ENCODE results near the gene GTPBP1. TPM values are rescaled to one million over a fixed set of nuclear protein-coding genes. Genes with fewer than 3 reads are reported as not detected.

Gene GTPBP1
- total RNA-seq, 1 donor from 2014 or later: 43.3 TPM

DNA sequence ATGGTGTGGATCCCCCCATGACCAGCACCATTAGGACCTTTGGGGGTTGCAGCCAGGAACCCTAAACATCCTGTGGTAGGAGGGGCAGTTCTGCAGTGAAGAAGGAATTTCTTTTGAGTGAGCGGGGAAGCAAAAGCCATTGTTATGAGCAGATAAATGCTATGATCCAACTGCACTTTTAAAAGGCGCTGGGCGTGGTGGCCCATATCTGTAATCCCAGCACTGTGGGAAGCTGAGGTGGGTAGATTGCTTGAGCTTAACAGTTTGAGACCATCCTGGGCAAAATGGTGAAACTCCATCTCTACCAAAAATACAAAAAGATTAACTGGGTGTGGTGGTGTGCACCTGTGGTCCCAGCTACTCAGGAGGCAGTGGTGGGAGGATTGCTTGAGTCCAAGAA lies 29.9 kb upstream of the GTPBP1 start:
- H3K36me3 Mint-ChIP-seq (ENCODE audit: low read depth): peaks cover 16% of the 10 kb centered on the region
- H3K27ac Mint-ChIP-seq (ENCODE audit: unreplicated experiment): no peak overlapping the region
- no peak overlapping the region for H3K4me3 Mint-ChIP-seq (ENCODE audit: unreplicated experiment)
- H3K27me3 Mint-ChIP-seq (ENCODE audit: low read depth): no peaks in the 10 kb centered on the region
- DNase-seq (ENCODE audit: low spot score): no peak
- H3K9me3 Mint-ChIP-seq (ENCODE audit: low read depth): no peaks in the 10 kb centered on the region
- no peaks in the 10 kb centered on the region for H3K4me1 Mint-ChIP-seq (ENCODE audit: low read depth)
- TF ChIP-seq, protein P1, sequence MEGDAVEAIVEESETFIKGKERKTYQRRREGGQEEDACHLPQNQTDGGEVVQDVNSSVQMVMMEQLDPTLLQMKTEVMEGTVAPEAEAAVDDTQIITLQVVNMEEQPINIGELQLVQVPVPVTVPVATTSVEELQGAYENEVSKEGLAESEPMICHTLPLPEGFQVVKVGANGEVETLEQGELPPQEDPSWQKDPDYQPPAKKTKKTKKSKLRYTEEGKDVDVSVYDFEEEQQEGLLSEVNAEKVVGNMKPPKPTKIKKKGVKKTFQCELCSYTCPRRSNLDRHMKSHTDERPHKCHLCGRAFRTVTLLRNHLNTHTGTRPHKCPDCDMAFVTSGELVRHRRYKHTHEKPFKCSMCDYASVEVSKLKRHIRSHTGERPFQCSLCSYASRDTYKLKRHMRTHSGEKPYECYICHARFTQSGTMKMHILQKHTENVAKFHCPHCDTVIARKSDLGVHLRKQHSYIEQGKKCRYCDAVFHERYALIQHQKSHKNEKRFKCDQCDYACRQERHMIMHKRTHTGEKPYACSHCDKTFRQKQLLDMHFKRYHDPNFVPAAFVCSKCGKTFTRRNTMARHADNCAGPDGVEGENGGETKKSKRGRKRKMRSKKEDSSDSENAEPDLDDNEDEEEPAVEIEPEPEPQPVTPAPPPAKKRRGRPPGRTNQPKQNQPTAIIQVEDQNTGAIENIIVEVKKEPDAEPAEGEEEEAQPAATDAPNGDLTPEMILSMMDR (IDR thresholded peaks at IDR 0.05): no peak

DNA sequence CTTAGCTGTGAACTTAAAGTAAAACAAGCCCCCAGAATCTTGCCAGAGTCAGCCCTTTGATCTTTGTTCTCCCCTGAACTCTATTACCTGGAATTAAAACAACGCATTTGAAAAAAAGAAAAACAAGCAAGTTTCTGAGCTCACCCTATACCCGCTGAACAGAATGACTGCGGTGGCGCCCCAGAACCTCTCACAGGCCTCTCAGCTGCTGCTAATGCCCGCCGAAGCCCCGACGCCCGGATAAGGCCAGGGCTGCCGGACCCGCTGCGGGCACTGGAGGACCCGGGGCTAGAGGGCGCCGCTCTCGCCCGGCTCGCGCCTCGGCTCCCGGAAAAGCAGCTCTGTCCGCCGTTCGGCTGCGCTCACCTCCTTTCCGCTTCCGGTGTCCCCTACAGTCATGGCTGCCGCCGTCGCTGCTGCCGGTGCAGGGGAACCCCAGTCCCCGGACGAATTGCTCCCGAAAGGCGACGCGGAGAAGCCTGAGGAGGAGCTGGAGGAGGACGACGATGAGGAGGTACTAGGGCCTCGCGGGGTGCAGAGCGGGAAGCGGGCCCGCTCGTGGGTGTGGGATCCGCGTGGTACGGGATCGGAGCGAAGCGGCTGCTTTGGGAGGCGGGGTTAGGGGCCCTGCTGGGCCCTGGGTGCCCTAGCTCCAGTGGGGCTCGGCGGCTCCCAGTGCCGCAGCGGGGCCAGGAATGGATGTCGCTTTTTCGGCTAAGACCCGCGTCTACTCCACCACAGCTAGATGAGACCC lies 24.0 kb upstream of the GTPBP1 start, which contains the start of gene TOMM22:
TSS of gene TOMM22 (plus strand) at position 376 of the 754 bp plus-strand sequence. CDS start at position 398, 22 bp downstream.
- peak within 1 kb of the TSS; percentile 98 for H3K27ac Mint-ChIP-seq (ENCODE audit: unreplicated experiment)
- peak; percentile 96 for DNase-seq (ENCODE audit: low spot score)

DNA sequence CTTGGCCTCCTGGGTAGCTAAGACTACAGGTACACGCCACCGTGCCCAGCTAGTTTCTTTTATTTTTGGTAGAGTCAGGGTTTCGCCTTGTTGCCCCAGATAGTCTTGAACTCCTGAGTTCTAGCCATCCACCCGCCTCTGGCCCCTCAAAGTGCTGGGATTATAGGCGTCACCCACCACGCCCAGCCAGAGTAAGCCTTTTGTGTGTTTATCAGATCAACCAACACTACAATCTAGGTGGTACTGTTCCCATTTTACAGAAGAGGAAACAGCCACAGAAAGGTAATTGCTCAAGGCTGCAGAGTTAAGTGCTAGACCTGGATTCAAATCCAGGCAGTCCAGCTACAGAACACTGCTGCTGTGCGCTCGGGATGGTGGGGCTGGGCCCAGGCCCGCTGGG lies 20.8 kb upstream of the GTPBP1 start:
- Mint-ChIP-seq H3K36me3 (ENCODE audit: low read depth) (peaks cover 21% of the 10 kb centered on the region), H3K27ac (ENCODE audit: unreplicated experiment) (no peak overlapping the region), H3K9me3 (ENCODE audit: low read depth) (no peaks in the 10 kb centered on the region), H3K27me3 (ENCODE audit: low read depth) (no peaks in the 10 kb centered on the region), H3K4me1 (ENCODE audit: low read depth) (peaks cover 25% of the 10 kb centered on the region), H3K4me3 (ENCODE audit: unreplicated experiment) (no peak overlapping the region)
- TF ChIP-seq, protein P1 (IDR thresholded peaks at IDR 0.05): no peak
- no peak for DNase-seq (ENCODE audit: low spot score)

More for the DNA sequence above, 24.0 kb upstream of the GTPBP1 start, which contains the start of gene TOMM22:
- TF ChIP-seq, protein P1 (IDR thresholded peaks at IDR 0.05): peak; percentile 82
- H3K36me3 Mint-ChIP-seq (ENCODE audit: low read depth): peaks cover 6% of the 10 kb centered on the region
- H3K9me3 Mint-ChIP-seq (ENCODE audit: low read depth): no peaks in the 10 kb centered on the region
- peak within 1 kb of the TSS; percentile 99 for H3K4me3 Mint-ChIP-seq (ENCODE audit: unreplicated experiment)
- H3K27me3 Mint-ChIP-seq (ENCODE audit: low read depth): no peaks in the 10 kb centered on the region
- peaks cover 25% of the 10 kb centered on the region for H3K4me1 Mint-ChIP-seq (ENCODE audit: low read depth)

DNA sequence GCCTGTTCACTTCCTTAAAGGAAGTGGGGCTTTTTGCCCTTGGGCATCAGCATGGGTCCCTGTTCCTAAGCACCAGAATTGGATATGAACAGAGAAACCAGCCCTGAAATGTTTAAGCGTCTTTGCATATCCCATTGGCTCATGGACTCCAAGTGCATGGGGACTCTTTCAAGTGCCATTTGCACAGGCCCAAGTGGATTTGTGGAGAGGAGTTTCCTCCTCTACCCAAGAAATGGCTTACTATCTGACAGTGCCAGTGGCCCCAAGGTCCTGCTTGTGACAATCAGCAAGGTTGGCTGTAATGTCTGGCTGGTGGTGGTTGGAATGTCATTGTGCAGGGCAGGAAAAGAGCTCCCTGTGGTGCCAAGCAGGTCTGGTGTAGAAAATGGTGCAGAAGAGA lies 20.0 kb upstream of the GTPBP1 start:
- no peaks in the 10 kb centered on the region for H3K27me3 Mint-ChIP-seq (ENCODE audit: low read depth)
- H3K36me3 Mint-ChIP-seq (ENCODE audit: low read depth): peaks cover 23% of the 10 kb centered on the region
- no peaks in the 10 kb centered on the region for H3K9me3 Mint-ChIP-seq (ENCODE audit: low read depth)

DNA sequence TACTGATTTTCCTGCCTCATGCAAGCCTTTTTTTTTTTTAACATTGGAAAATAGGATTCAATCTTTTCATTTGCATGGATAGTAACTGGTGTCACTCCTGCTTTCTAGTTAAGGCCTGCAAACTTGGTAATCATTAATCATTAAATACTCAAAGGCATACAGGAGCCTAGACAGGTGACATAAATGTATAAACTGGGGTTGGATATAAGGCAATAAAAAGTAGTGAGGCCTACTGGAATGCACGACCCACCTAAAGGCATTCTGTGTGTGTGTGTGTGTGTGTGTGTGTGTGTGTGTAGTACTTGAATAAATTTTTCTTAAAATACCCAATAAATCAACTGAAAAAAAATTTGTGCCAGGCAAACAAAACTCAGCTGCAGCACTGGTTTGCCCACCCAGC lies 16.1 kb upstream of the GTPBP1 start:
- H3K4me3 Mint-ChIP-seq (ENCODE audit: unreplicated experiment): no peak overlapping the region
- H3K9me3 Mint-ChIP-seq (ENCODE audit: low read depth): no peaks in the 10 kb centered on the region
- H3K4me1 Mint-ChIP-seq (ENCODE audit: low read depth): peaks cover 24% of the 10 kb centered on the region
- no peak overlapping the region for H3K27ac Mint-ChIP-seq (ENCODE audit: unreplicated experiment)
- no peaks in the 10 kb centered on the region for H3K27me3 Mint-ChIP-seq (ENCODE audit: low read depth)
- TF ChIP-seq, protein P1 (IDR thresholded peaks at IDR 0.05): no peak
- H3K36me3 Mint-ChIP-seq (ENCODE audit: low read depth): peaks cover 34% of the 10 kb centered on the region
- no peak for DNase-seq (ENCODE audit: low spot score)

More for the DNA sequence above, 20.0 kb upstream of the GTPBP1 start:
- TF ChIP-seq, protein P1 (IDR thresholded peaks at IDR 0.05): no peak
- Mint-ChIP-seq H3K4me3 (ENCODE audit: unreplicated experiment) (no peak overlapping the region), H3K4me1 (ENCODE audit: low read depth) (peaks cover 25% of the 10 kb centered on the region), H3K27ac (ENCODE audit: unreplicated experiment) (no peak overlapping the region)
- DNase-seq (ENCODE audit: low spot score): no peak

All from chondrocyte (in vitro differentiated cells).